Spleen (tissue), 11 donors: Measurements from ENCODE around the gene ECPAS. TPM values are rescaled to one million over a fixed set of nuclear protein-coding genes. Genes with fewer than 3 reads are reported as not detected.

Experiments
- DNase-seq: peaks from one replicate; pipeline ENCODE4 v3.0.0-alpha.2; 2020
- H3K27ac ChIP-seq, 8 donors: fragments of 200-600 bp; sonication (generic) in 7 of 8; 1 replicate in 4 of 8; 2 replicates in 4 of 8; pipeline versions ENCODE4 v1.5.0 to v1.8.0; 2016 to 2021; ENCODE audit warnings: inconsistent platforms in 4 of 8, mild to moderate bottlenecking in 4 of 8, moderate library complexity in 1 of 8
- H3K27me3 ChIP-seq, 7 donors: fragments of 200-600 bp; sonication (generic) in 6 of 7; replicated peaks in 1 of 7; 1 replicate in 4 of 7; 2 replicates in 3 of 7; pipeline versions ENCODE4 v1.5.0 to v1.8.0; 2016 to 2021; ENCODE audit warnings: inconsistent platforms in 3 of 7, mild to moderate bottlenecking in 1 of 7
- H3K36me3 ChIP-seq, 6 donors: fragments of 200-600 bp; sonication (generic) in 5 of 6; 1 replicate in 4 of 6; 2 replicates in 2 of 6; pipeline versions ENCODE4 v1.5.0 to v1.8.0; 2016 to 2021; ENCODE audit warnings: inconsistent platforms in 2 of 6
- H3K4me1 ChIP-seq, 6 donors: fragments of 200-600 bp; sonication (generic) in 5 of 6; 1 replicate in 3 of 6; 2 replicates in 3 of 6; pipeline versions ENCODE4 v1.5.0 to v1.8.0; 2016 to 2021; ENCODE audit warnings: inconsistent platforms in 3 of 6
- H3K4me3 ChIP-seq, 8 donors: fragments of 200-600 bp; sonication (generic) in 7 of 8; 1 replicate in 4 of 8; 2 replicates in 4 of 8; pipeline versions ENCODE4 v1.5.0 to v1.8.0; 2016 to 2021; ENCODE audit warnings: inconsistent platforms in 4 of 8, mild to moderate bottlenecking in 4 of 8, moderate library complexity in 2 of 8
- H3K9me3 ChIP-seq, 8 donors: fragments of 200-600 bp; sonication (generic) in 7 of 8; 1 replicate in 4 of 8; 2 replicates in 4 of 8; pipeline versions ENCODE4 v1.5.0 to v1.8.0; 2016 to 2021; ENCODE audit warnings: inconsistent platforms in 4 of 8
- CTCF ChIP-seq, 11 experiments: fragments of 200-600 bp in 7 of 11; fragments of 450-650 bp in 4 of 11; sonication (generic) in 4 of 11; IDR thresholded peaks in 8 of 11; conservative IDR thresholded peaks in 3 of 11; 1 replicate in 7 of 11; 2 replicates in 4 of 11; pipeline versions ENCODE4 v1.4.0 to v1.8.0; 2016 to 2021; ENCODE audit warnings: antibody characterized with exemption in 11 of 11, inconsistent platforms in 4 of 11, mild to moderate bottlenecking in 1 of 11
- POLR2A ChIP-seq, 3 donors: fragments of 450-650 bp; IDR thresholded peaks; one replicate each; pipeline ENCODE4 v1.5.1; 2017; ENCODE audit warnings: antibody characterized with exemption in 3 of 3, mild to moderate bottlenecking in 1 of 3
- POLR2AphosphoS5 ChIP-seq, 3 donors: sonication (generic); formaldehyde crosslinking; IDR thresholded peaks; one replicate each; pipeline ENCODE4 v1.5.1; 2017; ENCODE audit warnings: antibody characterized with exemption in 3 of 3
- WGBS, 5 donors: extraction: QIAGEN DNeasy Blood & Tissue Kit in 3 of 5; methylation state at CpG; one replicate each; pipeline versions ENCODE4 v1.1.5 to v1.1.7; 2013 to 2018; 5-methylcytosine and 5-hydroxymethylcytosine counted together
- intact Hi-C: fragments of 100-400 bp; cut with DNase I; formaldehyde crosslinking; loops from one replicate; pipeline ENCODE4 v1.15.0; 2023; ENCODE audit warnings: low total_unique reads
- polyA plus RNA-seq, 3 donors: library from polyadenylated mRNA; stranded (reverse); fragments of 200-250 nt; gene quantifications; one replicate each; pipeline ENCODE4 v1.2.1, GENCODE V29; 2013
- total RNA-seq, 7 donors: library from RNA; depleted of rRNA in 3 of 7; stranded (reverse); fragments of >200 nt in 3 of 7; fragmentation: NEBNext Ultra II Directional in 4 of 7; extraction: Animal tissue kit (Norgen Biotek cat#: 25700) in 4 of 7; gene quantifications; one replicate each; pipeline versions ENCODE4 v1.1.0 to v1.2.1, GENCODE V29; 2016 to 2021
- donor health status: healthy with polysubstance abuse.
- donor health status: DM: no; HTN: no; CAD: no; lungs with moderate emphysema.
- donor health status: DM: no; HTN: no; CAD: no.
- donor health status: Bipolar disorder and iron deficiency.
- donor health status: healthy.
- donor health status: DM: no; HTN: no; CAD: no.
- donor health status: DM: yes; HTN: yes; CAD: no.

The ECPAS gene
- total and polyA plus RNA-seq, 10 donors, result 7.5 to 71.2 (median 56.2) TPM

DNA sequence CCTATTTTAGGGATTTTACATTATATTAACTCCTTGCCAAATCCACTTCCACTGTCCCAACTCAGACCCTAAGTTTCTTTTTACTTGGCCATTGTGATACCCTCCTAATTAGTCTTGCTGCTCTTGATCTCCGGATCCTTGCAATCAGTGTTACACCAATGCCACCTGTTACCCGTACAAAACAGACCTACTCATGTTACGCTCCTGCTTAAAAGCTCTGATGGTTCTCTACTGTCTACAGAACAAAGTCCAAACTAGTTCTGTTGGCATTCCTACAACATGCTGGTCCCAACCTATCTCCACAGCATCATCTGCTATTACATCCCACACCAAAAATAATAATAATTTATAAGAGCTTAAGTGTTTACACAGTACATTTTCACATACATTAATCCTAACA, 9.8 kb downstream of the ECPAS start:
- H3K27ac ChIP-seq, result no peak overlapping the region
- no peak for TF ChIP-seq CTCF (IDR thresholded peaks at IDR 0.05 in 8 of 11, conservative IDR thresholded peaks at IDR 0.05 in 3 of 11)
- no peak for TF ChIP-seq POLR2AphosphoS5 (IDR thresholded peaks at IDR 0.05)
- no peak for TF ChIP-seq POLR2A (IDR thresholded peaks at IDR 0.05)
- H3K4me1 ChIP-seq, result peaks cover 0 to 88% (median 32%) of the 10 kb centered on the region in 6 donors
- 96 to 99% (median 97%) methylated on average over 3 of the region's 3 CpGs for WGBS, 5 donors
- H3K4me3 ChIP-seq, result no peak overlapping the region
- H3K9me3 ChIP-seq, result no peaks in the 10 kb centered on the region
- intact Hi-C loops, result no loop called here
- no peak for DNase-seq
- no peaks in the 10 kb centered on the region for H3K27me3 ChIP-seq
- H3K36me3 ChIP-seq, result no peaks in the 10 kb centered on the region

GRCh38 chr9:111467778-111468367, 16.3 kb downstream of the ECPAS start:
- intact Hi-C loops, result no loop called here
- TF ChIP-seq POLR2AphosphoS5 (IDR thresholded peaks at IDR 0.05) (no peak), POLR2A (IDR thresholded peaks at IDR 0.05) (no peak), CTCF (IDR thresholded peaks at IDR 0.05 in 8 of 11, conservative IDR thresholded peaks at IDR 0.05 in 3 of 11) (no peak)
- no peaks in the 10 kb centered on the region for H3K36me3 ChIP-seq
- H3K9me3 ChIP-seq, result no peaks in the 10 kb centered on the region
- H3K27me3 ChIP-seq, result no peaks in the 10 kb centered on the region
- H3K27ac ChIP-seq, result no peak overlapping the region
- no peak overlapping the region for H3K4me3 ChIP-seq
- no peak for DNase-seq
- 92 to 96% (median 93%) methylated on average over 4 of the region's 4 CpGs for WGBS, 5 donors
- peaks cover 0 to 72% (median 17%) of the 10 kb centered on the region in 6 donors for H3K4me1 ChIP-seq

DNA sequence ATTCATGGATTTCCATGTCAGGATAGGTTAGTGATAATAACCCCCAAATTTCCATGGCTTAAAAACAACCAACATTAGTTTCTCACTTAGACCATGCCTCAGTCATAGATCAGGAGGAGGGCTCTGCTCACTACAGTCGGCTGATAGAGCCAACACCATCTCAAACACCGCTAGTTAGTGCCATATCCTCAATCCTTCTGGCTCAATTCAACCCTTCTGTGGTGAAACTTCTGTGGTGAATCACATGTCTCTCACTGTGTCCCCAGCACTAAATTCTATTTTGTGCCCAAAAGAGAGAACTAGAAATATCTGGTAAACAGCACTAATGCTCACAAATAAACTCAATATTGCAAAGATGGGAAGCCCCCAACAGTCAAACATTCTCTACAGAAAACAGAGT, 21.1 kb downstream of the ECPAS start:
- TF ChIP-seq POLR2A (IDR thresholded peaks at IDR 0.05), result no peak
- TF ChIP-seq CTCF (IDR thresholded peaks at IDR 0.05 in 8 of 11, conservative IDR thresholded peaks at IDR 0.05 in 3 of 11), result no peak
- TF ChIP-seq POLR2AphosphoS5 (IDR thresholded peaks at IDR 0.05), result no peak
- peaks cover 0 to 15% (median 12%) of the 10 kb centered on the region in 8 donors for H3K9me3 ChIP-seq
- intact Hi-C loops, result no loop called here

DNA sequence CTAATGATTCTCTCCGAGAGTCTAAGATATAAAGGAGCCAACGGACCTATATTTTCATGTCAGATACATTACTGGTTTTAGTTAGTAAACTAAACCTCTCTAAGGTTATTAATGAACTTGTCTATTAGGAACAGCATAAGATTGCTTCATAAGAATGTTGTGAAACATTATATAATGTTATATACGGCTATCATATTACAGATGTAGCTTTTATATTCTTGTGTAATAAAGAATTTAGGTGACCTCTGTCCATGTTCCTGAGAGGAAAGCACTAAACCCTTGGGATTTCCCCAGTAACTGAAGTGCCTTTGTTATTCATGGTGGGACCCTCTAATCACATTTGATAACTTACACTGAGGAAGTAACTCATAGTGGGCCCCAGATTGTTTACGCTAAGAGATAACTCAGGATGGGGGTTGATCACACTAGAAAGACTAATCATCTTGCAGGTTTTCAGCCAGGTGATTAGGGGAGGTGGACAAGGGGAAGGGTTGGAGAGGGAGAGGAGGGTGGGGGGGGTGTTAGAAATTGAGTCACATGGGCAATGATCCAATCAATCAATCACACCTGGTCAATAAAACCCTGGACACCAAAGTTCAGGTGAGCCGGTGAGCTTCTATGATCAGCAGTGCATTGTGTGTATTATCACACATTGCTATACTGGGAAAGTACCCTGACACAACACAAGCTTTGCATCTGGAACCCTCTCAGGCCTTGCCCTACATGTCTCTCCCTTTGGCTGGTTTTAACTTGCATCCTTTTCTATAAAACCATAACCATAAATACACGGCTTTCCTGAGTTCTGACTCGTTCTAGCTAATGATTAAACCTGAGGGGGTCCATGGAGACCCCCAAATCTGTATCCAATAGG, 25.8 kb downstream of the ECPAS start:
- Histone ChIP-seq H3K4me1 (peaks cover 19 to 54% (median 36%) of the 10 kb centered on the region in 6 donors), H3K36me3 (no peaks in the 10 kb centered on the region), H3K27ac (no peak overlapping the region), H3K27me3 (no peaks in the 10 kb centered on the region), H3K4me3 (no peak overlapping the region), H3K9me3 (peaks cover 0 to 15% (median 12%) of the 10 kb centered on the region in 8 donors)
- intact Hi-C loops, result no loop called here
- no peak for TF ChIP-seq CTCF (IDR thresholded peaks at IDR 0.05 in 8 of 11, conservative IDR thresholded peaks at IDR 0.05 in 3 of 11)
- TF ChIP-seq POLR2AphosphoS5 (IDR thresholded peaks at IDR 0.05), result no peak
- TF ChIP-seq POLR2A (IDR thresholded peaks at IDR 0.05), result no peak
- no peak for DNase-seq
- 61 to 74% (median 63%) methylated on average over 7 of the region's 7 CpGs for WGBS, 5 donors

More for the DNA sequence above, 21.1 kb downstream of the ECPAS start:
- Histone ChIP-seq H3K4me3 (no peak overlapping the region), H3K27ac (no peak overlapping the region), H3K4me1 (peaks cover 6 to 56% (median 11%) of the 10 kb centered on the region in 6 donors), H3K27me3 (no peaks in the 10 kb centered on the region), H3K36me3 (no peaks in the 10 kb centered on the region)
- DNase-seq, result no peak
- WGBS, 5 donors, result 68 to 93% (median 86%) methylated on average over 2 of the region's 2 CpGs
